ENCODE measurements around the gene ZFHX3.

- TF ChIP-seq POLR2A (IDR thresholded peaks at IDR 0.05; ENCODE audit: low read depth, low read length) (no peak), CTCF (IDR thresholded peaks at IDR 0.05 in 2 of 3, conservative IDR thresholded peaks at IDR 0.05 in 1 of 3; ENCODE audit: control insufficient read depth in 2 of 3, extremely low read depth in 1 of 3, insufficient read depth in 1 of 3, low read depth in 3 of 3, low read length in 3 of 3) (no peak), NRF1 (conservative IDR thresholded peaks at IDR 0.05; ENCODE audit: low read depth, low read length) (no peak), ATF7 (IDR thresholded peaks at IDR 0.05; ENCODE audit: low read depth) (no peak), CHD1 (IDR thresholded peaks at IDR 0.05; ENCODE audit: low read depth, low read length) (no peak), PML (IDR thresholded peaks at IDR 0.05; ENCODE audit: low read length) (no peak), EZH2 (IDR thresholded peaks at IDR 0.05; ENCODE audit: borderline replicate concordance, control insufficient read depth, low read depth, low read length) (no peak), POLR2AphosphoS2 (IDR thresholded peaks at IDR 0.05; ENCODE audit: low read depth, low read length) (no peak), RCOR1 (conservative IDR thresholded peaks at IDR 0.05; ENCODE audit: low read depth, low read length) (no peak), SKIL (IDR thresholded peaks at IDR 0.05; ENCODE audit: low read depth, poor library complexity, severe bottlenecking) (no peak), NFXL1 (IDR thresholded peaks at IDR 0.05; ENCODE audit: borderline replicate concordance) (no peak), REST (IDR thresholded peaks at IDR 0.05; ENCODE audit: low read depth, low read length) (no peak), EP300 (IDR thresholded peaks at IDR 0.05; ENCODE audit: borderline replicate concordance in 1 of 2, control insufficient read depth in 1 of 2, low read depth in 2 of 2, low read length in 2 of 2) (no peak), POLR2AphosphoS5 (IDR thresholded peaks at IDR 0.05; ENCODE audit: low read length) (no peak)
Observed at GRCh38 chr16:73076324-73076810, 28.4 kb upstream of the ZFHX3 start.
